HCT116 (cell line): ENCODE results near the gene LDLR.

Source experiments
- CEBPB ChIP-seq: IDR thresholded peaks from 2 replicates; pipeline ENCODE4 v1.6.1; 2012; ENCODE audit warnings: low read depth
- EZH2 ChIP-seq: fragments of 200-600 bp; sonication (generic); IDR thresholded peaks from 2 replicates; pipeline ENCODE4 v1.6.1; 2017; ENCODE audit warnings: antibody characterized with exemption, mixed run types
- EZH2phosphoT487 ChIP-seq: fragments of 200-600 bp; IDR thresholded peaks from 2 replicates; pipeline ENCODE4 v1.6.1; 2018; ENCODE audit warnings: antibody characterized with exemption, borderline replicate concordance
- POLR2A ChIP-seq: IDR thresholded peaks from 2 replicates; pipeline ENCODE4 v1.7.0; 2011; ENCODE audit warnings: borderline replicate concordance; ENCODE audit not compliant: insufficient read depth, insufficient read length; ENCODE audit errors: extremely low read depth
- POLR2AphosphoS5 ChIP-seq: IDR thresholded peaks from 2 replicates; pipeline ENCODE4 v1.6.1; 2011; ENCODE audit warnings: mild to moderate bottlenecking, low read depth, low read length, moderate library complexity
- SIN3A ChIP-seq: IDR thresholded peaks from 2 replicates; pipeline ENCODE4 v1.6.1; 2012; ENCODE audit warnings: low read depth
- TF ChIP-seq, protein P1 (sequence below), 3 experiments: fragments of 200-600 bp in 1 of 3; sonication (generic) in 1 of 3; IDR thresholded peaks in 2 of 3; conservative IDR thresholded peaks in 1 of 3; 2 replicates each; pipeline ENCODE4 v1.5.1; 2012 to 2017; ENCODE audit warnings: low read depth in 2 of 3, low read length in 2 of 3, antibody characterized with exemption in 1 of 3, borderline replicate concordance in 1 of 3, control low read depth in 1 of 3, mild to moderate bottlenecking in 1 of 3, mixed read lengths in 1 of 3, mixed run types in 1 of 3, moderate library complexity in 1 of 3; ENCODE audit not compliant: insufficient read depth in 1 of 3
- TF ChIP-seq, protein P2 (sequence below): IDR thresholded peaks from 2 replicates; pipeline ENCODE4 v1.6.1; 2012; ENCODE audit warnings: low read depth
- TF ChIP-seq, protein P3 (sequence below): IDR thresholded peaks from 2 replicates; pipeline ENCODE4 v1.6.1; 2012

DNA sequence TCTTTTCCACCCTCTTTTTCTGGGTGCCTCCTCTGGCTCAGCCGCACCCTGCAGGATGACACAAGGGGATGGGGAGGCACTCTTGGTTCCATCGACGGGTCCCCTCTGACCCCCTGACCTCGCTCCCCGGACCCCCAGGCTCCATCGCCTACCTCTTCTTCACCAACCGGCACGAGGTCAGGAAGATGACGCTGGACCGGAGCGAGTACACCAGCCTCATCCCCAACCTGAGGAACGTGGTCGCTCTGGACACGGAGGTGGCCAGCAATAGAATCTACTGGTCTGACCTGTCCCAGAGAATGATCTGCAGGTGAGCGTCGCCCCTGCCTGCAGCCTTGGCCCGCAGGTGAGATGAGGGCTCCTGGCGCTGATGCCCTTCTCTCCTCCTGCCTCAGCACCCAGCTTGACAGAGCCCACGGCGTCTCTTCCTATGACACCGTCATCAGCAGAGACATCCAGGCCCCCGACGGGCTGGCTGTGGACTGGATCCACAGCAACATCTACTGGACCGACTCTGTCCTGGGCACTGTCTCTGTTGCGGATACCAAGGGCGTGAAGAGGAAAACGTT is 24.0 kb downstream of the LDLR start:
- TF ChIP-seq POLR2A: no peak
- TF ChIP-seq, protein P1, sequence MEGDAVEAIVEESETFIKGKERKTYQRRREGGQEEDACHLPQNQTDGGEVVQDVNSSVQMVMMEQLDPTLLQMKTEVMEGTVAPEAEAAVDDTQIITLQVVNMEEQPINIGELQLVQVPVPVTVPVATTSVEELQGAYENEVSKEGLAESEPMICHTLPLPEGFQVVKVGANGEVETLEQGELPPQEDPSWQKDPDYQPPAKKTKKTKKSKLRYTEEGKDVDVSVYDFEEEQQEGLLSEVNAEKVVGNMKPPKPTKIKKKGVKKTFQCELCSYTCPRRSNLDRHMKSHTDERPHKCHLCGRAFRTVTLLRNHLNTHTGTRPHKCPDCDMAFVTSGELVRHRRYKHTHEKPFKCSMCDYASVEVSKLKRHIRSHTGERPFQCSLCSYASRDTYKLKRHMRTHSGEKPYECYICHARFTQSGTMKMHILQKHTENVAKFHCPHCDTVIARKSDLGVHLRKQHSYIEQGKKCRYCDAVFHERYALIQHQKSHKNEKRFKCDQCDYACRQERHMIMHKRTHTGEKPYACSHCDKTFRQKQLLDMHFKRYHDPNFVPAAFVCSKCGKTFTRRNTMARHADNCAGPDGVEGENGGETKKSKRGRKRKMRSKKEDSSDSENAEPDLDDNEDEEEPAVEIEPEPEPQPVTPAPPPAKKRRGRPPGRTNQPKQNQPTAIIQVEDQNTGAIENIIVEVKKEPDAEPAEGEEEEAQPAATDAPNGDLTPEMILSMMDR (IDR thresholded peaks at IDR 0.05 in 2 of 3, conservative IDR thresholded peaks at IDR 0.05 in 1 of 3; ENCODE audit: borderline replicate concordance in 1 of 3, insufficient read depth in 1 of 3, low read depth in 2 of 3, low read length in 2 of 3): no peak
- TF ChIP-seq EZH2: no peak
- TF ChIP-seq POLR2AphosphoS5: no peak
- TF ChIP-seq SIN3A: no peak
- TF ChIP-seq CEBPB: no peak
- no peak for TF ChIP-seq EZH2phosphoT487
- TF ChIP-seq, protein P2, sequence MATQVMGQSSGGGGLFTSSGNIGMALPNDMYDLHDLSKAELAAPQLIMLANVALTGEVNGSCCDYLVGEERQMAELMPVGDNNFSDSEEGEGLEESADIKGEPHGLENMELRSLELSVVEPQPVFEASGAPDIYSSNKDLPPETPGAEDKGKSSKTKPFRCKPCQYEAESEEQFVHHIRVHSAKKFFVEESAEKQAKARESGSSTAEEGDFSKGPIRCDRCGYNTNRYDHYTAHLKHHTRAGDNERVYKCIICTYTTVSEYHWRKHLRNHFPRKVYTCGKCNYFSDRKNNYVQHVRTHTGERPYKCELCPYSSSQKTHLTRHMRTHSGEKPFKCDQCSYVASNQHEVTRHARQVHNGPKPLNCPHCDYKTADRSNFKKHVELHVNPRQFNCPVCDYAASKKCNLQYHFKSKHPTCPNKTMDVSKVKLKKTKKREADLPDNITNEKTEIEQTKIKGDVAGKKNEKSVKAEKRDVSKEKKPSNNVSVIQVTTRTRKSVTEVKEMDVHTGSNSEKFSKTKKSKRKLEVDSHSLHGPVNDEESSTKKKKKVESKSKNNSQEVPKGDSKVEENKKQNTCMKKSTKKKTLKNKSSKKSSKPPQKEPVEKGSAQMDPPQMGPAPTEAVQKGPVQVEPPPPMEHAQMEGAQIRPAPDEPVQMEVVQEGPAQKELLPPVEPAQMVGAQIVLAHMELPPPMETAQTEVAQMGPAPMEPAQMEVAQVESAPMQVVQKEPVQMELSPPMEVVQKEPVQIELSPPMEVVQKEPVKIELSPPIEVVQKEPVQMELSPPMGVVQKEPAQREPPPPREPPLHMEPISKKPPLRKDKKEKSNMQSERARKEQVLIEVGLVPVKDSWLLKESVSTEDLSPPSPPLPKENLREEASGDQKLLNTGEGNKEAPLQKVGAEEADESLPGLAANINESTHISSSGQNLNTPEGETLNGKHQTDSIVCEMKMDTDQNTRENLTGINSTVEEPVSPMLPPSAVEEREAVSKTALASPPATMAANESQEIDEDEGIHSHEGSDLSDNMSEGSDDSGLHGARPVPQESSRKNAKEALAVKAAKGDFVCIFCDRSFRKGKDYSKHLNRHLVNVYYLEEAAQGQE: no peak
- TF ChIP-seq, protein P3, sequence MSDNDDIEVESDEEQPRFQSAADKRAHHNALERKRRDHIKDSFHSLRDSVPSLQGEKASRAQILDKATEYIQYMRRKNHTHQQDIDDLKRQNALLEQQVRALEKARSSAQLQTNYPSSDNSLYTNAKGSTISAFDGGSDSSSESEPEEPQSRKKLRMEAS: no peak
